Measurements from ENCODE around the gene TUBA3E.
"Not testable (repeated sequence)": the region's sequence is repeated elsewhere in the genome, so short reads cannot be mapped to it uniquely, and the experiment has no call there.

The TUBA3E gene

DNA sequence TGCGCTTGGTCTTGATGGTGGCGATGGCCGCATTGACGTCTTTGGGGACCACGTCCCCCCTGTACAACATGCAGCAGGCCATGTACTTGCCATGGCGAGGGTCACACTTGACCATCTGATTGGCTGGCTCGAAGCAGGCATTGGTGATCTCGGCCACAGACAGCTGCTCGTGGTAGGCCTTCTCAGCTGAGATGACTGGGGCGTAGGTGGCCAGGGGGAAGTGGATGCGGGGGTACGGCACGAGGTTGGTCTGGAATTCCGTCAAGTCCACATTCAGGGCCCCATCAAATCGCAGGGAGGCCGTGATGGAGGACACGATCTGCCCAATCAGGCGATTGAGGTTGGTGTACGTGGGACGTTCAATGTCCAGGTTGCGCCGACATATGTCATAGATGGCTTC, 4.4 kb downstream of the TUBA3E start:
- H3K27ac ChIP-seq; H3K9me3 ChIP-seq (ENCODE audit: severe bottlenecking); H3K36me3 ChIP-seq; DNase-seq; H3K4me3 ChIP-seq (ENCODE audit: low read depth, low read length); H3K27me3 ChIP-seq (ENCODE audit: insufficient read depth, low read depth, severe bottlenecking): not testable (repeated sequence)

DNA sequence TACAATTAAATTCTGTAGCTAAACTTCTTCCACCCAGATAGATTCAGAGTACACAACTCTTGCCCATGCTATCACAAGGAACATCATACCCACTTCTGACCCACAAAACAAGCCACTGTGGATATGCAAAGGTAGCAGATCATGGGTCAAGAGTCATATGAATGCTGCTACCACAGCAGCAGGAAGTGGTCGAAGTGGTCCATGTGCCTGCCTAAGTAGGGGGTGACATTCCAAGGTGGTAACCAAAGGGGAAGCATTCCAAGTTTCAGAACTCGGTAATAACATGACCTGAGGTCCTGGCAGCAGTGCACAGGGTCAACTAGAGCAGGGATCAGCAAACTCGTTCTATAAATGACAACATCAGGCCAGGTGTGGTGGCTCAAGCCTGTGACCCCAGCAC, 5.8 kb downstream of the TUBA3E start:
- DNase-seq; H3K27me3 ChIP-seq (ENCODE audit: insufficient read depth, low read depth, severe bottlenecking); H3K27ac ChIP-seq; H3K4me3 ChIP-seq (ENCODE audit: low read depth, low read length); H3K36me3 ChIP-seq; H3K9me3 ChIP-seq (ENCODE audit: severe bottlenecking): not testable (repeated sequence)

DNA sequence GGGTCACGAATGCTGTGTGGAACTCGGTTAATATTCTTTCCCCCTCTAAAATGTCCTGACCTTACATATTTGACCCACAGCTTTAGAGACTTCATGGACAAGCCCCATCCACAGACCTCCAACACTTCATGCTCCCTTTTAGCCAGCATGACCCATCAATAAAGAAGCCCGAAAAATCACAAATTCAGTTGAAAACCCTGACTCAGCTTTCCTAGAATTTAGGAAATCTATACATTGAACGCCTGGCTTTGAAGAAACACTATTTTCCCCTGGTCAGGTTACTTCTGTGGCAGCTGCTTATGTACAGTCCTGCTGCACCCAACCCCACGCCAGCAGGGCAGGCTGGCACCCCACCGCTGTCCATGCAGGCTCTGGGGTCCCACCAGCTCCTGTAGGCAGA, 6.9 kb downstream of the TUBA3E start:
- not testable (repeated sequence) for H3K36me3 ChIP-seq; DNase-seq; H3K27ac ChIP-seq; H3K9me3 ChIP-seq (ENCODE audit: severe bottlenecking); H3K27me3 ChIP-seq (ENCODE audit: insufficient read depth, low read depth, severe bottlenecking); H3K4me3 ChIP-seq (ENCODE audit: low read depth, low read length)

DNA sequence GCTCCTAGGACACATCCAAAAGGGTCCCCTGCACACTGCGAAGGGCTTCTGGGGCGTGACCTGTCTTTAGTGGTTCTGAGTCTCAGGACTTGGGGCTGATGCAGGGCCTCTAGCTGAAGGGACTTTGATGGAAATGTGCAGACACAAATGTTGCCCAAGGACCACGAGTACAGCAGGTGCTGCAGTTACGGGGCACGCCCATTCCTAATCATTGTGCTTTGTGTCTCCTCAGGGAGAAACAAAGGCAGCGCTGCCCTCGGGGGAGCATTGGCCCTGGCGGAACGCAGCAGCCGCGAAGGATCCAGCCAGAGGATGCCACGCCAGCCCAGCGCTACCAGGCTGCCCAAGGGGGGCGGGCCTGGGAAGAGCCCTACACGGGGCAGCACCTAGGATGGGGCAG, 8.0 kb downstream of the TUBA3E start:
- Histone ChIP-seq H3K9me3 (ENCODE audit: severe bottlenecking) (no peaks in the 10 kb centered on the region), H3K27me3 (ENCODE audit: insufficient read depth, low read depth, severe bottlenecking) (no peaks in the 10 kb centered on the region), H3K36me3 (no peaks in the 10 kb centered on the region), H3K27ac (no peak overlapping the region), H3K4me3 (ENCODE audit: low read depth, low read length) (no peak overlapping the region)
- no peak for DNase-seq
- TF ChIP-seq, protein P1, sequence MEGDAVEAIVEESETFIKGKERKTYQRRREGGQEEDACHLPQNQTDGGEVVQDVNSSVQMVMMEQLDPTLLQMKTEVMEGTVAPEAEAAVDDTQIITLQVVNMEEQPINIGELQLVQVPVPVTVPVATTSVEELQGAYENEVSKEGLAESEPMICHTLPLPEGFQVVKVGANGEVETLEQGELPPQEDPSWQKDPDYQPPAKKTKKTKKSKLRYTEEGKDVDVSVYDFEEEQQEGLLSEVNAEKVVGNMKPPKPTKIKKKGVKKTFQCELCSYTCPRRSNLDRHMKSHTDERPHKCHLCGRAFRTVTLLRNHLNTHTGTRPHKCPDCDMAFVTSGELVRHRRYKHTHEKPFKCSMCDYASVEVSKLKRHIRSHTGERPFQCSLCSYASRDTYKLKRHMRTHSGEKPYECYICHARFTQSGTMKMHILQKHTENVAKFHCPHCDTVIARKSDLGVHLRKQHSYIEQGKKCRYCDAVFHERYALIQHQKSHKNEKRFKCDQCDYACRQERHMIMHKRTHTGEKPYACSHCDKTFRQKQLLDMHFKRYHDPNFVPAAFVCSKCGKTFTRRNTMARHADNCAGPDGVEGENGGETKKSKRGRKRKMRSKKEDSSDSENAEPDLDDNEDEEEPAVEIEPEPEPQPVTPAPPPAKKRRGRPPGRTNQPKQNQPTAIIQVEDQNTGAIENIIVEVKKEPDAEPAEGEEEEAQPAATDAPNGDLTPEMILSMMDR (IDR thresholded peaks at IDR 0.05; ENCODE audit: low read depth, low read length): no peak

DNA sequence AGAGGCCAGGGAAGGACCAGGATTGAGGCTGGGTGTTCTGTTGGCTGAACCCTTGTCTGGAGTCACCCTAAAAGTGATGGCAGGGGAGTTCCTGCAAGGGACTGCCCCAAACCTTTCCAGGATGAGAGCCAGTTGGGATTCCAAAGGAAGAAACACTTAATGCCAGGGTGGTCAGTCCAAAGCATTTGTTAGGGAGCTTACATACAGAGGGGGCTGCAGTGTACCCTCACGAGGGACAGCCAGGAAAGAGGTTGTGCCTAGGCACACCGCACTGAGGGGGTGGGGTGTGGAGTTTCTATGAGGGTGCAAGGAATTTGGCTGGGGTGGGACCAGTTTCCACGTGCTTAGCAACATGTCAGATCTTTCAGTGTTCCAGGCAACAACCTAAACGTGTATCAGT, 9.3 kb downstream of the TUBA3E start:
- not testable (repeated sequence) for DNase-seq; H3K9me3 ChIP-seq (ENCODE audit: severe bottlenecking); H3K4me3 ChIP-seq (ENCODE audit: low read depth, low read length); H3K27ac ChIP-seq; H3K36me3 ChIP-seq; H3K27me3 ChIP-seq (ENCODE audit: insufficient read depth, low read depth, severe bottlenecking)

DNA sequence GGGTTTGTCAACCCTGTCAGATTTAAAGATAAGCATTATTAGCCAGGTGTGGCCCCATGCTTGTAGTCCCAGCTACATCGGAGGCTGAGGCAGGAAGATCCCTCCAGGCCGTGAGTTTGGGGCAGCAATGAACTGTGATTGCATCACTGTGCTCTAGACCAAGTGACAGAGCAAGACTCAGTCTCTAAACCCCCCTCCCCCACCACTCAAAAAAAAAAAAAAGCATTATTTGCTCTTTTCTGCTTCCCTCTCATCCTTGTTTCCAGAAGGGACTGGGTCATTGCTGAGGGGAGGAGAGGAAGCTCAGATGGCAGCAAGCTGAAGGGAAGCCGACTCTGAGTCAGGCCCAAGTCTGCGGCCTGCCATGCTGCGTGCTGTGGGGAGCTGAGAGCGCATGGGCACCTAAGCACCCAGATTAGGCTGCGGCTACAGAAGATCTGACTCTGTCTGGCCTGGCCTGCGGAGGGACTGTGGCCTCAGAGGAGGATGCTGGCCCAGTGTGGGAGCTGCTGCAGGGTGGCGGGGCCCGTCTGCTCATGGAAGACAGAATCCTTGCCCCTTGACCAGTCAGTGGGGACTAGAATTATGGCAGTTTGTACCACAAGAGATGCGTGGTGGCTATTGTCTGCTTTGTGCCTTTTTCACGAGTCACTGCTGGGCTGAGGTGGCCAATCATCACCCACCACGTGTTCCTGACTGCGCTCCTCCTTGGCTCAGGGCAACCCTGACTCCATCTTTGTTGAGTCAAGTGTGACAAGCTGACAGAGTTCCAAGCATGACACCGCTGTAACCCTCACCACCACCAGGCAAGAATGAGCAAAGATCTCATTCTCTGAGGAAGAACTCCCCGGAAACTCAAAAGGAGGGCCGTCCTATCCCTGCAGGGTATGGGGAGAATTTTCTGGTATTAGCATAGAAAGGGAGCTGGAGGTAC, 10.1 kb downstream of the TUBA3E start:
- not testable (repeated sequence) for H3K36me3 ChIP-seq; H3K9me3 ChIP-seq (ENCODE audit: severe bottlenecking); H3K27me3 ChIP-seq (ENCODE audit: insufficient read depth, low read depth, severe bottlenecking); H3K4me3 ChIP-seq (ENCODE audit: low read depth, low read length)
- DNase-seq: peak; percentile 55
- H3K27ac ChIP-seq: peak overlapping the region; percentile 50

DNA sequence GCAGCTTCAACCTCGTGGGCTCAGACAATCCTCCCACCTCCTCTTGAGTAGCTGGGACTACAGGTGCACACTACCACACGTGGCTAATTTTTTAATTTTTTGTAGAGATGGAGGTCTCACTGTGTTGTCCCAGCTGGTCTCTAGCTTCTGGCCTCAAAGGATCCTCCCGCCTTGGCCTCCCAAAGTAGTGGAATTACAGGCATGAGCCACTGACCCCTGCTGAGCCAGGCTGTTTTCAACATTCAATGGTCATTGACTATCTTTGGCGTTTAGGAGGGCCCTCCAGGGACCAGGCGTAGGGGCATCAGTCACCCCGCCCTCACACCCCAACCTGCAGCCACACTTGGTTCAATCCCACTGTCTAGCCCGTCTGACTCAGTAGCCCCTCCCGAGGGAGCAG, 11.0 kb downstream of the TUBA3E start:
- TF ChIP-seq, protein P1 (IDR thresholded peaks at IDR 0.05; ENCODE audit: low read depth, low read length): no peak
- Histone ChIP-seq H3K27me3 (ENCODE audit: insufficient read depth, low read depth, severe bottlenecking) (no peaks in the 10 kb centered on the region), H3K4me3 (ENCODE audit: low read depth, low read length) (no peak overlapping the region), H3K27ac (no peak overlapping the region), H3K9me3 (ENCODE audit: severe bottlenecking) (no peaks in the 10 kb centered on the region), H3K36me3 (peaks cover 6% of the 10 kb centered on the region)
- no peak for DNase-seq

DNA sequence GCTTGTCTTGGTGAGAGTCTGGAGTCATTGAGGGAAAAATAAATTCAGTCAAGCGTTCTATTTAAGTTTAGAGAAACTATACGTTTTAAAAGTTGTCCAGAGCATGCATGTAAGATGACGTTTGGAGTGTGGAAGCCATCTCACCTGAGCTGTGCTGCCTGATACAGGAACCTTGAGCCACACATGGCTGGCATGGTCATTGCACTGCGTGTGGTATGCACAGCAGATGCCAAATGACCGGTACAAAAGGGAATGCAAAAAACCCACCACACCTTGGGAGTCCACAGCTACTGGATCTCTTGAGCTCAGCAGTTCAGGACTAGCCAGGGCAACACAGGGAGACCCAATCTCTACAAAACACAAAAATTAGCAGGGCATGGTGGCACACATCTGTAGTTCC, 11.8 kb downstream of the TUBA3E start:
- no peak overlapping the region for H3K27ac ChIP-seq
- TF ChIP-seq, protein P1 (IDR thresholded peaks at IDR 0.05; ENCODE audit: low read depth, low read length): no peak
- H3K9me3 ChIP-seq (ENCODE audit: severe bottlenecking): no peaks in the 10 kb centered on the region
- DNase-seq: no peak
- H3K4me3 ChIP-seq (ENCODE audit: low read depth, low read length): no peak overlapping the region
- H3K36me3 ChIP-seq: peaks cover 6% of the 10 kb centered on the region
- H3K27me3 ChIP-seq (ENCODE audit: insufficient read depth, low read depth, severe bottlenecking): no peaks in the 10 kb centered on the region
